RWPE2 (cell line): ENCODE measurements around the gene FCN3.

Experiments
- ATAC-seq: fragments of 200-7000 bp; cut with Tn5 transposase; 3 replicates; pipeline ENCODE4 v1.9.1; 2021; ENCODE audit warnings: low read depth
- DNase-seq: peaks from one replicate; pipeline ENCODE4 v3.0.0-alpha.2; 2020; ENCODE audit warnings: low spot score
- H3K27ac ChIP-seq: fragments of 450-650 bp; 2 replicates; pipeline ENCODE4 v1.5.1; 2017; ENCODE audit warnings: mild to moderate bottlenecking; ENCODE audit not compliant: poor library complexity, severe bottlenecking
- H3K27me3 ChIP-seq: fragments of 250-450 bp; sonication (Bioruptor Pico); 2 replicates; pipeline ENCODE4 v1.5.1; 2021; ENCODE audit warnings: mild to moderate bottlenecking, moderate library complexity; ENCODE audit not compliant: insufficient read depth, poor library complexity, severe bottlenecking
- H3K36me3 ChIP-seq: fragments of 250-450 bp; sonication (Bioruptor Pico); 2 replicates; pipeline ENCODE4 v1.5.1; 2020; ENCODE audit warnings: low read depth, mild to moderate bottlenecking, moderate library complexity
- H3K4me1 ChIP-seq: fragments of 250-450 bp; sonication (Bioruptor Pico); 2 replicates; pipeline ENCODE4 v1.5.1; 2021; ENCODE audit warnings: mild to moderate bottlenecking, moderate library complexity; ENCODE audit not compliant: insufficient read depth, poor library complexity, severe bottlenecking
- H3K4me3 ChIP-seq: fragments of 250-450 bp; sonication (Bioruptor Pico); 2 replicates; pipeline ENCODE4 v1.5.1; 2021; ENCODE audit warnings: mild to moderate bottlenecking, moderate library complexity; ENCODE audit not compliant: severe bottlenecking
- H3K9me3 ChIP-seq: fragments of 250-450 bp; sonication (Bioruptor Pico); 2 replicates; pipeline ENCODE4 v1.5.1; 2021; ENCODE audit warnings: mild to moderate bottlenecking, moderate library complexity; ENCODE audit not compliant: severe bottlenecking
- TF ChIP-seq, protein P1 (sequence below): fragments of 450-650 bp; IDR thresholded peaks from one replicate; pipeline ENCODE4 v1.5.1; 2017; ENCODE audit warnings: mild to moderate bottlenecking, moderate library complexity; ENCODE audit not compliant: poor library complexity, severe bottlenecking

Gene FCN3

DNA sequence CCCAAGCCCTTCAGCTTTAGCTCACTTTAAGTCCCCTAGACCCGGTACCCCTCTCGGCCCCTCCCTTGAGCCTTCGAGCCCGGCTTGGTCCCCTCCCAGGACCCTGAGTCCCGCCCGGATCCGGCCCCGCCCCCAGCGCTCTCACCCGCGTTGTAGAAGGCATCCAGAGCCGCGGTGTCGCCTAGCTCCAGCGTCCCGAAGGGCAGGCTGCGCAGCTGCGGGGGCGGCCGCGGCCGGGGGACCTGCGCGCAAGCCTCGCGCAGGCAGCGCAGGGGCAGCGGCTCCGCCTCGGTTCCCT lies 8.6 kb downstream of the FCN3 start:
- ATAC-seq: peak; percentile 36

DNA sequence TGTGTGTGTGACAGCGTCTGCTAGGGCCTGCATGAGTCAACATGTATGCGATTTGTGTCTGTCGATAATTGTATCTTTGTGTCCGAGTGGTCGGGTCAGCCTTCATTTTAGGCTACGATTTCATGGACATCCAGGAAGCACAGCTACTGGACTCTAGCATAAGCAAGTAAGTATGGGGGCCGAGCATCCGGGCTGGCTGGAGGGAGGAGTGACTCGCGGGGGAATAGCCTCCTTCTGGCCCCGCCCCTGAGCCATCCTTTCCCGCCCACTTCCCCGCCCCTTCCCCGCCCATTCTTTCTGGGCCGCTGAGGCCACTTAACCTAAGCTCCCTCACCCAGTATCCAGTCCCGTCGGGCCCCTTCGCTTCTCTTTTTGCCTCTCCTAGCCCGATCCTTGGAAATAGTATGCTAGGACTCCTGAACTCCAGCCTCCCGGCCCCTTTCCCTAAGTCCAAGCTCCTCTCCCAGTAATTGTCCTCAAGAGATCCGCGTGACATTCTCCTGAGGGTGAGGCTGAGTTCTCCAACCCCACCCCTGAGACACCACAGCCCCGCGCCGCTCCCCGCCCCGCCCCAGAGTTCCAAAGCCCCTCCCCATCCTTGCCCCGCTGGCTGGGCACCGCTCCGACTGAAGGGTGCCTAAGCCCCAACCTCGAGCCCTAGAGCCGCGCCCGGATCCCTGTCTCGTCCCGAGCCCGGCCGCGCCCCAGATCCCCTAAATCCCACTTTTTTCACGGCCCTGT lies 9.1 kb downstream of the FCN3 start:
- TF ChIP-seq, protein P1, sequence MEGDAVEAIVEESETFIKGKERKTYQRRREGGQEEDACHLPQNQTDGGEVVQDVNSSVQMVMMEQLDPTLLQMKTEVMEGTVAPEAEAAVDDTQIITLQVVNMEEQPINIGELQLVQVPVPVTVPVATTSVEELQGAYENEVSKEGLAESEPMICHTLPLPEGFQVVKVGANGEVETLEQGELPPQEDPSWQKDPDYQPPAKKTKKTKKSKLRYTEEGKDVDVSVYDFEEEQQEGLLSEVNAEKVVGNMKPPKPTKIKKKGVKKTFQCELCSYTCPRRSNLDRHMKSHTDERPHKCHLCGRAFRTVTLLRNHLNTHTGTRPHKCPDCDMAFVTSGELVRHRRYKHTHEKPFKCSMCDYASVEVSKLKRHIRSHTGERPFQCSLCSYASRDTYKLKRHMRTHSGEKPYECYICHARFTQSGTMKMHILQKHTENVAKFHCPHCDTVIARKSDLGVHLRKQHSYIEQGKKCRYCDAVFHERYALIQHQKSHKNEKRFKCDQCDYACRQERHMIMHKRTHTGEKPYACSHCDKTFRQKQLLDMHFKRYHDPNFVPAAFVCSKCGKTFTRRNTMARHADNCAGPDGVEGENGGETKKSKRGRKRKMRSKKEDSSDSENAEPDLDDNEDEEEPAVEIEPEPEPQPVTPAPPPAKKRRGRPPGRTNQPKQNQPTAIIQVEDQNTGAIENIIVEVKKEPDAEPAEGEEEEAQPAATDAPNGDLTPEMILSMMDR: no peak
- Histone ChIP-seq H3K27ac (peak overlapping the region; percentile 91), H3K9me3 (no peaks in the 10 kb centered on the region), H3K27me3 (no peaks in the 10 kb centered on the region), H3K4me1 (peaks cover 6% of the 10 kb centered on the region), H3K4me3 (peak overlapping the region; percentile 82), H3K36me3 (peaks cover 24% of the 10 kb centered on the region)
- ATAC-seq (peak; percentile 73), DNase-seq (peak; percentile 90)

More for the DNA sequence above, 8.6 kb downstream of the FCN3 start:
- H3K4me3 ChIP-seq: peak overlapping the region; percentile 82
- no peak for DNase-seq
- peak overlapping the region; percentile 91 for H3K27ac ChIP-seq
- peaks cover 22% of the 10 kb centered on the region for H3K36me3 ChIP-seq
- no peaks in the 10 kb centered on the region for H3K27me3 ChIP-seq
- TF ChIP-seq, protein P1: no peak
- H3K4me1 ChIP-seq: peaks cover 6% of the 10 kb centered on the region
- H3K9me3 ChIP-seq: no peaks in the 10 kb centered on the region

DNA sequence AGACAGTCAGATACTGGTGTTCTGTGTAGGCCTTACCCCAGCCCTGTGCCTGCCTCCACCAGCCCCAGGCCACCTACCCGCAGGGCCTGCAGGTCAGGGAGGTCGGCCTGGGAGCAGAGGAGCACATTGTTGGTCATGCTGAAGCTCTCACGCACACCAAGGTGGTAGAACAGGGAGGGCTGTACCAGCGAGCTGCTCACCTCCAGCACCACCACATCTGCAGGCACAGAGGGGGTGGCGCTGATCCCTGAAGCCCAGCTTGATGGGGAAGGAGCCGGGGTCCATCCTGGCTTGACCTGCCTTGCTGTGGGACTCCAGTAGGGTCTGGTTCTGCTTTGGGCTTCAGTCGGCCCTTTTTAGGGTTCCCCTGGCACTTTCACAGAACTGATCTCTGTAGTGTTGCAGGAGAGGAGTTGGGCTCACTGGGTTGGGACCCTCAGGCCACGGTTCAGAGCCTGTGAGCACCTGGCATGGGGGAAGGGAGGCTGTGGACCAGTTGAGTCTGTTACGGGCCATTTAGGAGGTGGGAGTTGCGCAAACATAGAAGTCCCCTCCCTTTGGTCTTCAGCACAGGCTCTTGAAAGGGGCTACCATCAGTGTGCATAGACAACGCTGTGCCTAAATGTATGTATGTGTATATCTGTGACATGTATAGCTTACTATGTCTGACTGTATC lies 9.8 kb downstream of the FCN3 start:
- no peak for ATAC-seq
- H3K27ac ChIP-seq: peak overlapping the region; percentile 91
- TF ChIP-seq, protein P1: no peak
- peaks cover 6% of the 10 kb centered on the region for H3K4me1 ChIP-seq
- peak overlapping the region; percentile 82 for H3K4me3 ChIP-seq
- H3K36me3 ChIP-seq: peaks cover 24% of the 10 kb centered on the region
- no peak for DNase-seq
- no peaks in the 10 kb centered on the region for H3K27me3 ChIP-seq
- H3K9me3 ChIP-seq: no peaks in the 10 kb centered on the region

DNA sequence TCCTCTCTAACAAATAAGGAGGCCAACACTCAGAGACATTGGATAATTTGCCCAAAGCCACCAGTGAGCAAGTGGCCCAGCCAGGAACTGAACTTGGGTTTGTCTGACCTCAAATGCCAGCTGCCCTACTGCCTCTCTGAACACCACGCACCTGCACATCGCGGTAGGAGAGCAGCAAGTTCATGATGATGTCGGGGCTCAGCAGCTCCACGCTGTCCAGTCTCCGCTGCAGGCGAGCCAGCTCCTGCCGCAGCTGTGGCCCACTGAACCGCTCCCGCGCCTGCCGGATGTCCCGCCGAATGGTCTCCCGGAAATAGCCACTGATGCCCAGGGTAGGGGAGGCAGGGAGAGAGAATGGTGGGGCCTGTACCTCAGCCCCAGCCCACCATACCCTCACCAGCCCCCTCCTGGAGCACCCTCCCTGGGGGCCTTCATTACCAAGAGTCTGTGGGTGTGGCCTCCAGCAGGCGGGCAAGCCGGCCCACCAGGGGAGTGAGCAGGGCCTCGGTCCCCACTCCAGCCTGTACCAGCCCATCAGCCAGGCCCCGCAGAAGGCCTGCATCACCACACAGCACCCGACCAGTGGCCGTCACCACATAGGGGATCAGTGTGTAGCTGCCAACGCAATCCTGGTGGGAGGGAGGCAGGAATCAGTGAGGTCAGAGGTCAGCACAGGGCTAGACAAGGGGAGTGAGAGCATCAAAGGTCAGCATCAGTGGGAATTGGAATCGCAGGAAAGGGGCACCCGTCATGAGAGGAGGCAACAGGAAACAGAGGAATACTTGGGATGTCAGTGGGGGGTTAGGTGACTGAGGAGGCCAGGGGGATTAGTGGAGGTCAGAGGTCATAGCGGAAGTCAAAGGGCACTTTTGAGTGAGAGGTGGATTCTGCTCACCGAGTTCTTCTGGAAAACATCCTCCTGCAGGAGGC lies 10.6 kb downstream of the FCN3 start:
- H3K4me3 ChIP-seq: no peak overlapping the region
- H3K9me3 ChIP-seq: no peaks in the 10 kb centered on the region
- no peaks in the 10 kb centered on the region for H3K27me3 ChIP-seq
- peak overlapping the region; percentile 91 for H3K27ac ChIP-seq
- ATAC-seq: no peak
- DNase-seq: no peak
- peaks cover 6% of the 10 kb centered on the region for H3K4me1 ChIP-seq
- peaks cover 24% of the 10 kb centered on the region for H3K36me3 ChIP-seq
- TF ChIP-seq, protein P1: no peak
